SW 1271 (cell line): ENCODE measurements around the gene RING1.

Experiments used
- DNase-seq, 2 experiments: peaks; one replicate each; lab custom pipeline; 2025; lab: John Stamatoyannopoulos, UW

RING1 gene

DNA sequence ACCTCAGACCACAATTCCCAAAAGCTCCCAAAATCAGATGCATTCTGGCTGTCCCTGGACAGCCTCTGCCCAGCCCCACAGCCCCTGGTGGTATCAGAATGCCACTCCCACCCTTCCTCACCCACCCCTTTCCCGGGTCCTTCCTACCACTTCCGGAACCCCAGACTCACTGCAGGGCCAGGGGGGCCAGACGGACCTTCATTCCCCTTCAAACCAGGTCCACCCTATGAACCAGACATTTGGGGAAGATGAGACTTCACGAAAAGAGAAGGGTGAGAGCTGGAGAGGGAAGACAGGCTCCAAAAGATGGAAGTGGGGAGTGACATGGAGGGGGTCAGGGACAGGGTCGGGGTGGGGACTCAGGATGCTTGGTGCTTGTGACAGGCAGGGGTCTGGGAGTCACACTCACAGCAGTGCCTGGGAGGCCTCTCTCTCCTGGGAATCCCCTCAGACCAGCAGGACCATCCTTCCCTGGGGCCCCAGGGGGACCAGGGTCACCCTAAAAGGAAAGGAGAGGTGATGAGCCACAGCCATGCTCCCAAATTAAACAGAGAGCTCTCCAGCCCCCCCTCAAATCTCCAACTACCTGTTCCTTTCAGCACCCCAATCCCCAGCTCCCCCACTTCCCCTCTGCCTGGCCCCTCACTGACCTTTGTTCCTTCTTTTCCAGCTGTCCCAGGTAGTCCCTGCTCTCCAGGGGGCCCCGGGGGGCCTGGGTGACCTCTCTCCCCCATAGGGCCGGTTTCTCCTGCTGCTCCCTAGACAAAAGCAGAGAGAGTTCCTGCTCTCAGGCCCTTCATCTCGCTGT lies 36.2 kb upstream of the RING1 start:
- DNase-seq: no peak

DNA sequence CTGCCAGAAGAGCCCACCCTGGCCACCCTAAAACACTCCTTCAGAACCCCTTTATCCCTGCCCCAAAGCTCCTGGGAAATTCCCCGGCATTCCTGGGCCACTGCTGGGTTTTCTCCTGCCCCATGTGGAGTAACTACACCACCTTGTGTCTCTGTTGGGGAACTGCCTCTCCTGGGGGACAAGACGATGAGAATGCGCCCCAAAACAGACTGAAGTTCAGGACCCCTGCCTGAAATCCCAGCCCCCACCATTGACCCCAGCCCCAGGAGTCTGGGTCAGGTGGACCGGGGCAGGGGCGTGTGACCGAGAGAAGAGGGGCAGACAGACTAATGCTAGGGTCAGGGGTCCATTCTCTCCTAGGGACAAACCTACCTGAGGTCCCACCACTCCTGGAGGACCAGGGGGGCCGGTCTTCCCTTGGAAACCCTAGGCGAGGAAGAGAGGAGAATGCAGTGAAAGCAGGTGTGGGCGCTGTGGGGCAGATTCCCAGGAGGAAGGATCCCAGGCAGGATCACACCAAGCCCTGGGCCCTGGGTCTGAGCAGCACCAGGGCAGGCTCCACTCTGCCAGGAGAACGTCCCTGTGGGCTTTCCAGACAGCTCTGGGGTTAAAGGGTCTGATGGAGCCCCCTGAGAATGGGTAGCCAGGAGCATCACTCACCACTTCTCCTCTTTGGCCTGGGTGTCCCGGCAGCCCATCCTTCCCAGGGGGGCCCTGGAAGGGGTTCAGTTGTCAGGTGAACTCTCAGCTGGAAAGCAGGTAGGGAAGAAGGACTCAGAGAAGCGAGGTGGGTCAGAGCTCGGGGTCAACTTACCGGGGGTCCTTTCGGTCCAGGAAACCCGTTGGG lies 35.4 kb upstream of the RING1 start:
- DNase-seq: no peak

DNA sequence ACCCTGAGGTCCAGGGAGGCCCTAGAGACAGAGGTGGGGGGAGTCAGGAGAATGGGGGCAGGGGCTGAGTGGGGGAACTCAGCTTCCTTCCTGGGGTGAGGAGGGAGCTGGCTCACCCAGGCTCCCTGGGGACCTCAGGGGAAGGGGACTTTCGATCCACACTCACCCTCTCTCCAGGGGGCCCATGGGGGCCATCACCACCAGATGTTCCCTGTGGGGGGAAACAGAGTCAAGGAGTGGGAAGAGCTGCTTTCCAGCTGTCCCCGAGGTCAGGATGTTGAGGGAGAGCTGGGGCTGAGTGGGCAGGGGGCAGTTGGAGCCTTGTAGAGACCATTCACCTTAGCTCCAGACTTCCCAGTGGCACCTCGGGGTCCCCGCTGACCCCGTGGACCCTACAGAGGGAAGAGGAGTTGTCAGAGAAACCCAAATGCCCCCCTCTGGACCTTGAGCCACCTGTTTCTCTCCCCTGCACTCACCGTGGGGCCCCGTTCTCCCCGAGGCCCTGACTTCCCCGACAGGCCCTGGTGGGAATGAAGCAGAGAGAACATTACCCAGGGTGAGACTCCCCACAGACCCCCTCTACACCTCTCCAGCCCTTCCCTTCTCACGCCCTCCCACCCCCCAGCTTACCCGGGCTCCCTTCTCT lies 34.6 kb upstream of the RING1 start:
- no peak for DNase-seq

DNA sequence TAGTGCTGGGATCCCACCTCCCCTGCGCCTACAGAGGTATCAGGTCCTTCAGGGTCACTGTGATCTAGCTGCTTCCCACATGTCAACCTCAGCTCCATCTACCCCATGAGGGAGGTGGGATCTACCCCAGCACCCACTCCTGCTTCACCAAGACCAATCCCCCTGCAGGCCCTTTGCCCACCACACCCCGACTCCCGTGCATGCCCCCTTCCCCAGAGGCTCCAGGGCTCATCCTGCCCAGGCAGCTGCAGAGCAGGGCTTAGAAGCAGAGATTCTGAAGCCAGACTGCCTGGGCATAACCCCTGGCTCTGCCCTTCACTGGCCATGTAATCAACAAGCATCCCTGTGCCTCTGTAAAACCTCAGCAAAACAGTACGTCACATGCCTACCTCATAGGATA lies 33.5 kb upstream of the RING1 start:
- no peak for DNase-seq

DNA sequence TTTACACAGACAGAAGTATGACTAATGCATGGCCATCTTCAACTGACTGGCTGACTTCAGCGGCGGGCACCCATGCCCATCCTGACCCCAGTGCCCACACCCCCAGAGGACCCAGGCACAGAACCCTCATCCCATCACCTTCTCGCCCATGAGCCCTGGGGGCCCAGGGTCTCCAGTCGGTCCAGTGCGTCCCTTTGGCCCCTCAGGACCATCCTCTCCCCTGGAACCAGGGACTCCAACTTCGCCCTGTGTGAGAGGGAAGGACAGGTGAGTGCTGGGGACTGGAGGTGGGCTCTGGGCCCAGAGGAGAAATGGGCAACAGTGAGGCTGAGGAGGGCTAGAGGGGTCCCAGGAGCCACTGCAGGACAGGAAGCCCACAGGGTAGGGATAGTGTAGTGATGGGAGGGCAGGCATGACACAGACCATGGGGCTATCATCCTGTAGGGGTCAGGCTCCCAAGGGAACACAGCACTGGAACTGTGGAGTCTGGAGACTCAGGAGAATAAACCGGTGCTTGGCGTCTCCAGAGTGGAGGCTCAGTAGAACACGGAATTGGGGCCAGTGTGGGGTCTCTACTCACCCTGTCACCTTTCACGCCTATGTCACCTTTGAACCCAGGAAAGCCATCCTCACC lies 32.7 kb upstream of the RING1 start:
- no peak for DNase-seq

DNA sequence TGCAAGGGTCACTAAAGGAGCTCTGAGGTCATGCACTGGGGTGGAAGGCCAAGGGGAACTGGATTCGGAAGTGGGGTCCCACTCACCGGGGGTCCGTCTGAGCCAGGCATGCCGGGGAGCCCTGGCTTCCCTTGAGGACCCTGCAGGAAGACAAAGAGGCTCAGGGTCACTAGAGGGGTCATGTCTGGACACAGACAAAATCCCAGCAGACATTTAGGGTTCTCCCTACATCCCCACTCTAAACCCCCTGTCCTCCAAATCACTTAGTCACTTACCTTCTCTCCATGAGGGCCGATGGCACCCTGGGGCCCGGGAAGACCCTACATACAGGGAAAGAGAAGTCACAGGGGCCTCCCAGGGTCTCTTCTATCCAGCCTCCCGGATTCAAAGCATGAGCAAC lies 31.4 kb upstream of the RING1 start:
- DNase-seq: no peak

DNA sequence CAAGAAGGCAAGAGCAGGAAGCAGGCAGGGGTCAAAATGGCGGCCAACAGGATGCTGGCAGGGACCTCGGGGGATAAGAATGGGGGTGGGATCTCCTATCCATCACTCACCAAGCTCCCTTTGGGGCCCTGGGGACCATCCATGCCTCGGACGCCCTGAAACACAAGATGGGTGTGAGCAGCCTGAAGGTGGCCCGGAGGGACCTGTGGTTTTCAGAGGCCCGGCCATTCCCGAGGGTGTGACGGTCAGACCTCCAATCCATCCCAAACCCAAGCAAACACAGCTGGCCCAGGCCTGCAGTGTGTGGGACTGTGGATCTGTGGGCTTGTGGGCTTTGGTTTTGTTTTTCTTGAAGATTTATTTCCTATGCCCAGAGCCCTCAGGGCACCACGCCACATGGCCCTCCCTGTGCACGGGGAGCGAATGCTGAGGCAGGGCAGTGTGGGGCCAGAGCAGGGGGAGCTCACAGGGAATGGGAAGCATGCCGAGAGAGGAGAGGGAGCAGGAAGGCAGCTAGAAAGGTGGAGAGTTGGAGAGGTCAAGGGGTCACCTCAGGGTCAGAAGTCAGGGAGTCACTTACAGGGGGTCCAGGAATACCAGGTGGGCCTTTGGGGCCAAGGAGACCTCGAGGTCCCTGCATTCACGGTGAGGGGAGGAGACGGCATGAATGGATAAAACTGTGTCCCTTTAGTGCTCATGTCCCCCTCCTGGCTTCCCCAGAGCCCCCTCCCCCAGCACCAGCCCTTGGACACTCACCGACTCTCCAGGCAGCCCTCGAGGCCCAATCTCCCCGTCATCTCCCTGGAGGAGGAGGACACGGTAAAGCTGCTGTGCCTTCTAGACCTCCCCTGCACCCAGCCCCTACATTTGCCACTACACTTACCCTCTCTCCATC lies 30.5 kb upstream of the RING1 start:
- no peak for DNase-seq

DNA sequence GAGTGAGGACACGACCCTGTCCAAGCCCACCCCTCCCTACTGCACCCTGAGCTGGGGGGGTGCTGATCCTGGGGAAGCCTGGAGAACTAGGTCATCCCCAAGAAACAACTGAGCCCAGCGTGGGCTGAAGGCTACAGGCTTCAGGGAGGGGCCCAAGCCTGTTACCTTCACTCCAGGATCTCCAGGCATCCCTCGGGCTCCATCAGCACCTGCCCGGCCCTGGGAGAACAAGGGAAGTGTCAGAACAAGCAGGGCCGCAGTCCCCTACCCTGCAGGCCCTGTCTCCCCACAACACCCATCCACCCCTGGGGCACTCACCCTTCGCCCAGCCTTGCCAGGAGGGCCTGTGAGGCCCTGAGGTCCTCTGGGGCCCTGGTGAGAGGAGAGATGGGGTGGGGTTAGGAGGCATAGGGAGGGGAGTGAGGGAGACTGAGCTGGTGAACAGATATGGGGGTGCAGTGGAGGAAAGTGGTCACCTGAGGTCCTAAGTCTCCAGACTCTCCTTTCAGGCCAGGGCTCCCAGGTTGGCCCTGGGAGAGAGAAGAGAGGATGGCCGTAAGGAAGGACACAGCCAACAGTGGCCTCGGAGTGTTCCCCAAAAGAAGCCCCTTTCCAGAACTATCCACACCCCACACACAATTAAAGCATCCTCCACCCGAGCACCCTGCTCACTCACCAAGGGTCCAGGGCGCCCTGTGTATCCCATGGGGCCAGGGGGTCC lies 29.4 kb upstream of the RING1 start:
- DNase-seq: no peak

DNA sequence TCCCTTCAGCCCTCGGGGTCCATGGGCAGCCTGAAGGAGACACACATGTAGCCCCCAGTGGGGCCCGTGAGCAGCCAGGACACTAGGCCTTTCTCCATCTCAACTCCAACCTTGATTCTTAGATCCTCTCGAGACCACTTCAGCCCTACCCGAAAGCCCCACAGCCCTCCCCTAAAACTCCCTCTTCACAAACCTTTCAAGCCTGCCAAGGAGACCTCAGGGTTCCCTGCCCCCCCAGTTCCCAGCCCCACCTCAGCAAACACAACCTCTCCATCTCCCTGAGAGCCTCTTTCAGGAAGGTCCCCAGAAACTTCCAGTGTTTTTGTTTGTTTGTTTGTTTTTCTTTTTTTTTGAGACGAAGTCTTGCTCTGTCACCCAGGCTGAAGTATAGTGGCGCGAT lies 27.2 kb upstream of the RING1 start:
- no peak for DNase-seq

DNA sequence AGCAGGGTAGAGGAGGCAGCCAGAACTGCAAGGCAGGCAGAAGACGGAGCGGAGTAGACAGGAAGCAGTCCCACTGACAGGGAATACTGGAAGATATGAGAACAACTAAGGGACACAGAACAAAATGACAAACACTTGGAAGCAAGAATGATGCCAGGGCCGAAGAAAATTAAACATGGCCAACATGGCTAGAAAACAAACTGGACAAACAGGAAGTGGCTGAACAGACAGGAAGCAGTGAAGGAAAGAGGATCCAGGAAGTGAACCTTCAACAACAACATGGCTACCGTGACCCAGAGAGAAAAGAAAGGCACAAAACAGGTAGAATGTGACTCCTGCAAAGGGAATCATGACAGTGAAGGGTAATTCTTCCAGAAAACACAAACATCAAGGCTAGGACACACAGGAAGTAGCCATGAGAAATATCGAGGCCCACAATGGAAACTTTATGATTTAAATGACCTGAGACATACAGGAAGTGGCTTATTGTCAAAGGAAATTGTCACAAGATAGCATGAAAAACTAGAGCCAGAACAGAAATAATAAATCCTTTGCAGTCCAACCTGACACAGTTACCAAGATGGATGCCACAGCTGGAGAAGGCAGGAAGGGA lies 25.1 kb upstream of the RING1 start:
- no peak for DNase-seq

DNA sequence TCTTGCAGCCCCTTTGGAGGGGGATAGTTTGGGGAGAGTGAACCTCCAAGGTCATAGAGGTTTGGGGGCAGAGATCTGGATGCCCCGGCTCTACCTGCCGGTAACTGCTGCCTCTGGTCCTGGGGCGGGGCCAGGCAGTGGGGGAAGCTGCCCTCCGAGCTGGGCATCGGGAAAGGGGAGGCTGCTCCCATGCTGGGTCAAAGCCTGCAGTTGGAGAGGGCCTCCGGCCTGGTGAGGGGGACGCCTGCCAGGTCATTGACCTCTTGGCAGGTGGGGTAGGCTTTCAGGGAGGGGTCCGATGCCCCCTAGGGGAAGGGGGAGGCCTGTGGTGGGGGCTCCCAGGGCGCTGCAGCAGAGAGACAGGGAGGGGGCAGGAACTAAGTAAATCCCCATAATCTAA lies 23.1 kb upstream of the RING1 start:
- DNase-seq: no peak

DNA sequence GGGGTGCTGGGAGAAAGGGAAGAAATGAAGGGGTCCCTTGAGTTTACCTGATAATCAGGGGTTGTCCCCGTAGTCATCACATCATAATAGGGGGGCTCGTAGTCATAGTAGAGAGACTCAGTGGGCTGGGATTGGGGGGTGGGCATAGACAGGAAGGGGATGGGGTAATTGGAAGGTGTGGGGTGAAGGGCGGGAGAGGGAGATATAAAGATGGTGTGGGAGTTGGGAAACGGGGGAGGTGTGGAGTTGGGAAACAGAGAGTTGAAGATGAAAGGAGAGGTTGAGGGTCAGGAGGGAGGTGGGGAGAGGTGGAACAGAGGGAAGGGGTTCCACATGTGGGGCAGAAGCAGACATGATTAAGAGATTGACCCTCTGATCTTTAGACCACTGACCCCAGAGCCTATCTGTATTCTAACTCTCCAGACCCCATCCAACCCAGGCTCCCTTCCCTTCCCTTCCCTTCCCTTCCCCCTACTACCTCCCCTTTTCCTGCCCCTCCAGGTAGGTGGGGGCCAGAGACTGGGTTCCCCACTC lies 22.6 kb upstream of the RING1 start:
- DNase-seq: no peak

DNA sequence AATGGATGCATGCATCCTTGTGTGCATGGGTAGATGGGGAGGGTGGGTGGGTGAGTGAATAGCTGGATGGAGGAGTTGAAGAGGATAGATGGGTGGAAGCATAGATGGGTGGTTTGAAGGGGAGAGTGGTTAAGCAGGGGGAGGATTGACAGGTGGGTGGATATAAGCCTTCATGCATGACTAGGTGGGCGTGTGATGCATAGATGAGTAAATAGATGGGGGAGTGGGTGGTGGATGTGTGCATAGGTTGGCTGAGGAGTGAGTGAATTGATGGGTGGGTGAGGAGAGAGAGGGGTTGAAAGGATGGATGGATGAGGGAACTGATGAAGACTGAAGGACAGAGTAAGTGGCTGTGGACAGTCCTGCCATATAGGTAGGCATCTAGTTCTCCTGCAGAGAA lies 20.5 kb upstream of the RING1 start:
- DNase-seq: no peak

DNA sequence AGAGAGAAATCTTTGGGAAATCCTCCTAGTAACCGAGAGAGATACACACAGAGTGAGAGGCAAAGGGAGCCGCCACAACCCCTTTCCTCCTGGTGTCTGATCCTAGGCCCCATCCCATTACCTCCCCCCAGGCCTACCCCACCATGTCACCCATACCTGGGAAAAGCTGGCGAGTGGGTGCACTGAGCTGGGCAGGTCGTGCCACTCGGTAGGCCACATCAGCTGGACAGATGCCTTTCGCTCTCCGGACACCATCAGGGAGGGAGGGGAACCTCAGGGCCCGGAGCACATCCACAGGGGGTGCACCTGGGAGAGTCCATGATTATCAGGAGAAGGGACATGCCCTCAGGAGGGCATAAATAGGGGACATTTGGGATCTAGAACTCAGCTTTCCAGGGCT lies 19.1 kb upstream of the RING1 start:
- no peak for DNase-seq

DNA sequence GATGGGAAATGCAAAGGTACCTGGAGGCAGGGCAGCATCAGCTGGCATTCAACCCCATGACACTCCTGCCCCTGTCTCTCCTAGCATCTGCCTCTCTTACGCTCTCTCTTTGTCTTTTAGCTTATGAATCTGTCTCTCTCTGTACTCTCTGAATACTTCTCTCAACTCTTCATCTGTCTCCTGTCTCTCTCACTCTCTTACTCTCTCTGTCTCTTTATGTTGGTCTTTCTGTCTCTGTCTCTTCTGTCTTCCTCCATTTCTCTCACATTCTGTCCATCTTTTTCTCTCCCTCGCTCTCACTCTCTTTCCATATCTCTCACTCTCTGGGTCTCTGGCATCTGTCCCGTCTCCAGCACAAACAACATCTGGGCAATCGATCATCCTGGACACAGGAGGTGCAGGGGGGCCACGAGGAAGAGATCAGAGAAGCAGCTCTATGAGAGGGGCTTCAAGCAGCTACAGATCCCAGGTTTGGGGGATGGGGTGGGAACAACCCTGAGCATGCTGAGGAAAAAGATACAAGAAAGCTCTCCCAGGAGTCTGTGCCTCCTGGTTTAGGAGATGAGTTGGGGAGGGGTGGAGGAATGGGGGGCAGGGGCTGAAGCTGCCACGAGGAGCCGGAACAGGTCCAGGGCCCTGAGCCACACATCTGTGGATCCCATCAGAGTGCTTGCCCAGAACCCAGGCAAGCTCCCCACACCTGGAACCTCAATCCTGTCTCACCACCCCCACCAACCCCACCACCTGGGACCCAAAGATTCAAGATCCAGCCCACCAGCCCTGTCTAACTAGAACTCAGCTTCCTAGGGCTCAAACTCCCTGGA lies 18.5 kb upstream of the RING1 start:
- no peak for DNase-seq

DNA sequence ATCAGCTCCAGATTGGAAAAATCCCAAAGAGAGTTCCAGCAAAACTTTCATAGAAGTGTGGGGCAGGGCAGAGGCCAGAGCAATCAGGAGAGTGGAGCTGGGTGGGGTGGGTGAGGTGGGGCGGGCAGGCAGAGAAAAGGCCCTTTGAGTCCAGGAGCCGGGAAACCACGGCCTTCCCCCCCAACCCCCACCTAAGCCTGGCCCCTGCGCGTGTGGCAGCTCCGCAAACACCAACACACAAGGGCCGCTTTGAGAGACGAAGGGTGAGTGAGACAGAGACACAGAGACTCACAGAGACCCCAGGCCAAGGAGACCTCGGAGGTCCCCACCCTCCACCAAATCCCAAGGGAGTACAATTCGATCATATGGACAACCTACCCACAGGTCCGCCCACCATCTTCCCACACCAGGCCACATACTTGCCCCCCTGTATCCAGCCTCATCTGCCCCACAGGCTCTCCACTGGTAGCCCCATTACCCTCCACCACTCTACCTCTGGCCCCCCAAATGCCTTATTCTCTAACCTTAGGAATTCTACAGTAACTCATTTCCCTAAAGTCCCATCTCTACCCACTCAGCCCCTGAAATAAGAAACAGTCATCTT lies 17.7 kb upstream of the RING1 start:
- no peak for DNase-seq

DNA sequence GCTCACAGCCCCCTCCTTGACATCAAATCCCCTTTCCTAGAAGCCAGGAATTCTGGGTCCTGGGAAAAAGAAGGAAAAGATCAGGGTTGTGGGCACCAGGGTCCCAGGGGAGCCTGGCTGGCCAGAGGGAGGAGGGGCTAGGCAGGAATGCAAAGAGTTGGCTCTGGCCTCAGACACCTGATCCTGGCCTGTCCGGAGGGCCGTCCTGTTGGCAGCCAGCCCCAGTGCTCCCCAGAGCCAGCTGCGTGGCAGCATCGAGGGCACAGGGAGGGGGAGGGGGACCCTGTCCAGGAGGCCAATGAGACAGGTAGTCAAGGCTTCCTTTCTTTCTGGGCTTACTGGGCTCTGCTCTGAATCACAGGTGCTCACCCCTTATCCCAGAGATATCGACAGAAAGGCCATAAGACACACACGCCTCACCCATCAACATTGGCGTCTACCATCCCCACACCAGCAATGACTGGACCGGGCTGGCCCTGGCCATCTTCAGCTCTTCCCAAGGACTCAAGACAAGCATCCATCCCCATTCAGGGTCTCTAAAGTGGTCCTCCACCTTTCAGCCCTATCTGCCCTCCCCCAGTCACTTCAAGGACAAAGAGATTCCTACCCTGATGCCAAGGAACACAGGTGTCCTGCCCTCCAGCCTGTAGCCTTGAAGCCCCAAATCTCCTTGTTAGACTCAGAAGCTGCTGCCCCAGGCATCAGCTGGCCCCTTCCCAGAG lies 16.8 kb upstream of the RING1 start:
- no peak for DNase-seq

DNA sequence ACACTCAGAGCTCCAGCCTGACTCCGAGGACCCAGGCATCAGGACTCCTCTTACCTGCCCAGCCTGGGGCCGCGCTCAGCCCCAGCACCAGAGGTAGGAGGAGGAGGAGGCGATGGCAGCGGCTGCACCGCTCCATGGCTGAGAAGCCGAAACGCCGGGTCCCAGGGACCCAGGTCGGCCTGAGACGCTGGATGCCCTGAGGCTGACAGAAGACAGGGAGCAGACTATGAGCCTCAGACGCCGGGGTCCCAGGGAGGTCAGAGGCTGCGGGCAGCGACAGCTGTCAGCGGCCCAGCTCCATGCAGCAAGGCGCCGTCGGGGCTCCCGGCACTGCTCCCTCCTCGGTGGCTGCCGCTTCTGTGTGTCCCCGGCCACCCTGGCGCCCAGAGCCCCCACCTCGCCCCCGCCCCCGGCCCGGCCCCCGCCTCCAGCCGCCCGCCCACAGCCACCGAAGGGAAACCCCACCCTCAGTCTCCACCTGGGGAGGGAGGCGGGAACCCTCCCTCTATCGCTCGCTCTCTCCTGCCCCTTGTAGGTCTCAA lies 16.1 kb upstream of the RING1 start, which contains the start of gene COL11A2:
Gene COL11A2, minus strand, starts transcription at position 363 of the 542 bp plus-strand sequence. Its CDS starts 227 bp downstream, at position 136.
- DNase-seq: no peak
